H9 (cell line): ENCODE results near the gene WDR64. TPM values are rescaled to one million over a fixed set of nuclear protein-coding genes. Genes with fewer than 3 reads are reported as not detected.

Source experiments
- DNase-seq: peaks from one replicate; pipeline ENCODE4 v3.0.0-alpha.2; 2017
- H2AFZ ChIP-seq: one replicate; pipeline ENCODE4 v1.6.1; 2013; ENCODE audit warnings: mild to moderate bottlenecking, low read length, control low read depth, moderate library complexity
- H2AK5ac ChIP-seq: 2 replicates; pipeline ENCODE4 v1.6.1; 2013; ENCODE audit warnings: low read length, control low read depth, mixed read lengths; ENCODE audit not compliant: insufficient read length
- H2BK120ac ChIP-seq: one replicate; pipeline ENCODE4 v1.6.1; 2013; ENCODE audit warnings: low read depth, mild to moderate bottlenecking, low read length, control low read depth, inconsistent platforms; ENCODE audit not compliant: poor library complexity, severe bottlenecking
- H2BK12ac ChIP-seq: 2 replicates; pipeline ENCODE4 v1.6.1; 2013; ENCODE audit warnings: low read length, control low read depth, mixed read lengths, low read depth; ENCODE audit not compliant: insufficient read length
- H2BK15ac ChIP-seq: 2 replicates; pipeline ENCODE4 v1.6.1; 2013; ENCODE audit warnings: low read depth, low read length, control low read depth
- H2BK20ac ChIP-seq: one replicate; pipeline ENCODE4 v1.6.1; 2013; ENCODE audit warnings: low read depth, mild to moderate bottlenecking, low read length, control low read depth, inconsistent platforms; ENCODE audit not compliant: poor library complexity, severe bottlenecking
- H2BK5ac ChIP-seq: 2 replicates; pipeline ENCODE4 v1.6.1; 2013; ENCODE audit warnings: low read length, control low read depth, mixed read lengths; ENCODE audit not compliant: insufficient read length
- H3K14ac ChIP-seq: 2 replicates; pipeline ENCODE4 v1.6.1; 2013; ENCODE audit warnings: low read length, control low read depth; ENCODE audit not compliant: insufficient read depth
- H3K18ac ChIP-seq: 2 replicates; pipeline ENCODE4 v1.6.1; 2013; ENCODE audit warnings: low read depth, mild to moderate bottlenecking, mixed read lengths, low read length, control low read depth; ENCODE audit not compliant: insufficient read length
- H3K23ac ChIP-seq: 2 replicates; pipeline ENCODE4 v1.6.1; 2013; ENCODE audit warnings: low read length, control low read depth, mixed read lengths, low read depth; ENCODE audit not compliant: insufficient read length
- H3K23me2 ChIP-seq: 2 replicates; pipeline ENCODE4 v1.6.1; 2013; ENCODE audit warnings: low read depth, mild to moderate bottlenecking, mixed read lengths, low read length, control low read depth; ENCODE audit not compliant: insufficient read length, poor library complexity, severe bottlenecking
- H3K27ac ChIP-seq: 2 replicates; pipeline ENCODE4 v1.5.1; 2013; ENCODE audit warnings: low read length, control low read depth, mixed read lengths, low read depth; ENCODE audit not compliant: insufficient read length
- H3K27me3 ChIP-seq: 2 replicates; pipeline ENCODE4 v1.6.1; 2013; ENCODE audit warnings: low read length, control low read depth, inconsistent platforms; ENCODE audit not compliant: insufficient read depth
- H3K4ac ChIP-seq: 2 replicates; pipeline ENCODE4 v1.6.1; 2013; ENCODE audit warnings: low read depth, mild to moderate bottlenecking, control low read depth, inconsistent platforms, low read length, moderate library complexity
- H3K4me1 ChIP-seq: 2 replicates; pipeline ENCODE4 v1.6.1; 2013; ENCODE audit warnings: low read length, control low read depth, inconsistent platforms; ENCODE audit not compliant: insufficient read depth
- H3K4me2 ChIP-seq: 2 replicates; pipeline ENCODE4 v1.6.1; 2013; ENCODE audit warnings: low read length, control low read depth, mixed read lengths; ENCODE audit not compliant: insufficient read length, insufficient read depth
- H3K56ac ChIP-seq: 2 replicates; pipeline ENCODE4 v1.6.1; 2013; ENCODE audit warnings: low read depth, mild to moderate bottlenecking, mixed read lengths, low read length, control low read depth; ENCODE audit not compliant: insufficient read length
- H3K79me1 ChIP-seq: 2 replicates; pipeline ENCODE4 v1.6.1; 2013; ENCODE audit warnings: low read depth, mild to moderate bottlenecking, moderate library complexity, low read length, control low read depth, inconsistent platforms; ENCODE audit not compliant: insufficient read depth, poor library complexity, severe bottlenecking
- H3K79me2 ChIP-seq: 2 replicates; pipeline ENCODE4 v1.6.1; 2013; ENCODE audit warnings: low read length, control low read depth, inconsistent platforms; ENCODE audit not compliant: insufficient read depth
- H3K9ac ChIP-seq: 2 replicates; pipeline ENCODE4 v1.6.1; 2013; ENCODE audit warnings: low read length, control low read depth, mixed read lengths; ENCODE audit not compliant: insufficient read length; ENCODE audit errors: extremely low read depth
- H3K9me3 ChIP-seq: one replicate; pipeline ENCODE4 v1.6.1; 2013; ENCODE audit warnings: low read depth, low read length, inconsistent platforms; ENCODE audit not compliant: control insufficient read depth
- H3T11ph ChIP-seq: one replicate; pipeline ENCODE4 v1.6.1; 2013; ENCODE audit warnings: mild to moderate bottlenecking, low read length, control low read depth, inconsistent platforms
- H4K20me1 ChIP-seq: one replicate; pipeline ENCODE4 v1.6.1; 2013; ENCODE audit not compliant: control insufficient read depth, insufficient read length, insufficient read depth
- H4K5ac ChIP-seq: 2 replicates; pipeline ENCODE4 v1.6.1; 2013; ENCODE audit warnings: low read depth, mild to moderate bottlenecking, mixed read lengths, low read length, control low read depth; ENCODE audit not compliant: insufficient read length
- H4K8ac ChIP-seq: replicated peaks from 2 replicates; pipeline ENCODE4 v1.6.1; 2013; ENCODE audit warnings: low read length, control low read depth, mixed read lengths, low read depth; ENCODE audit not compliant: insufficient read length
- H4K91ac ChIP-seq: 2 replicates; pipeline ENCODE4 v1.6.1; 2013; ENCODE audit warnings: low read depth, mild to moderate bottlenecking, moderate library complexity, mixed read lengths, low read length, control low read depth; ENCODE audit not compliant: insufficient read length
- H3K27ac Mint-ChIP-seq, 3 experiments: 2 replicates in 2 of 3; 3 replicates in 1 of 3; pipeline ENCODE4 v1.8.0; 2020 to 2021; ENCODE audit warnings: mixed read lengths in 3 of 3, mild to moderate bottlenecking in 1 of 3, moderate library complexity in 1 of 3
- H3K27me3 Mint-ChIP-seq: 2 replicates; pipeline ENCODE4 v1.8.0; 2021; ENCODE audit warnings: low read depth, mild to moderate bottlenecking, moderate library complexity, mixed read lengths
- H3K36me3 Mint-ChIP-seq, 3 experiments: 2 replicates in 2 of 3; 3 replicates in 1 of 3; pipeline ENCODE4 v1.8.0; 2020 to 2021; ENCODE audit warnings: low read depth in 3 of 3, mixed read lengths in 3 of 3; ENCODE audit not compliant: insufficient read depth in 1 of 3
- H3K4me1 Mint-ChIP-seq, 2 experiments: 2 replicates each; pipeline ENCODE4 v1.8.0; 2020; ENCODE audit warnings: mixed read lengths in 2 of 2
- H3K4me3 Mint-ChIP-seq, 2 experiments: 2 replicates in 1 of 2; 3 replicates in 1 of 2; pipeline ENCODE4 v1.8.0; 2020 to 2021; ENCODE audit warnings: mild to moderate bottlenecking in 2 of 2, mixed read lengths in 2 of 2, moderate library complexity in 1 of 2
- H3K9me3 Mint-ChIP-seq, 2 experiments: 2 replicates in 1 of 2; 3 replicates in 1 of 2; pipeline ENCODE4 v1.8.0; 2020; ENCODE audit warnings: mild to moderate bottlenecking in 2 of 2, mixed read lengths in 2 of 2, moderate library complexity in 1 of 2
- WGBS: extraction: QIAGEN DNeasy Blood & Tissue Kit; methylation state at CpG from one replicate; pipeline ENCODE4 v1.1.7; 2013; ENCODE audit warnings: missing lambda C conversion rate, low lambda C conversion rate, mixed read lengths; ENCODE audit not compliant: insufficient read length; ENCODE audit errors: extremely low coverage; 5-methylcytosine and 5-hydroxymethylcytosine counted together
- total RNA-seq: library from RNA; stranded (reverse); gene quantifications from 2 replicates; pipeline ENCODE4 v1.2.1, GENCODE V29; 2021
- TF ChIP-seq, protein P1 (sequence below): fragments of 200-600 bp; sonication (generic); conservative IDR thresholded peaks from 3 replicates; pipeline ENCODE4 v1.8.0; 2021; ENCODE audit warnings: antibody characterized with exemption, mild to moderate bottlenecking

WDR64 gene
- total RNA-seq, 1 experiment from 2014 or later = not detected

DNA sequence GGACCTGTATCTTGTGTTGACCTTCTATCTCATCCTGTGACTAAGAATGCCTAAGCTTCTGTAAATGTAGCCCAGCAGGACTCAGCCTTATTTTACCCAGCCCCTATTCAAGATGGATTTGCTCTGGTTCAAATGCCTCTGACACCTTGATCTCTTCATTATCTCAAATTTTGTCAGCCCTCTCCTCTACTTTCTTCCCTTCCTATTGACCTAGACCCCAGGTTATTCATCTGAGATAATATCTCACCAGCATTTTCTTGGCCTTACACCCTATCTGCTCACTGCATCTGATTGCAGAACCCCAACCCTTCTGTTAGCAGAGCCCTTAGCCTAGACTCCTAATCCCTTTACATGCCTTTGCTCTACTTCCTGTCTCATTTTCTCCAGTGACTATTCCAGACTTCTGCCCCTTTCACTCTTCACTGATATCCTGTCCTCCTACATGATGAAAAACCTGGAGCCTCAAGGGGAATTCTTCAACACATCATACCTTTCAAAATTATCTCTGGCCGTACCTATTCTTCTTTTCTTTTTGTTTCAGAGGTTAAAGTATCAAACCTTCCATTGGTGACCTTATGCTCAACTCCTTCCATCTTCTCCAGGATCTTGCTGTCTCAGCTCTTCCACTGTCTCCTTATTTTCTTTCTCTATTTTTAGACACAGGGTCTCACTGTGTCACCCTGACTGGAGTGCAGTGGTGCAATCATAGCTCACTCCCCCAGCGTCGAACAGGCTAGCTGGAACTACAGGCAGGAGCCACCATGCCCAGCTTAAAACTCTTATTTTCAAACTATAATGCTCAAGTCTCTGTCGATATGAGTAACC is 44.9 kb downstream of the WDR64 start:
- Histone ChIP-seq H3K14ac (no peak overlapping the region), H3K79me2 (no peaks in the 10 kb centered on the region), H3K23ac (no peak overlapping the region), H2BK120ac (no peak overlapping the region), H3K4ac (no peak overlapping the region), H3T11ph (no peak overlapping the region), H3K79me1 (no peaks in the 10 kb centered on the region), H3K9ac (no peak overlapping the region), H2BK12ac (no peak overlapping the region), H4K91ac (no peak overlapping the region), H3K27ac (no peak overlapping the region), H4K5ac (no peak overlapping the region), H2AFZ (no peak overlapping the region), H4K20me1 (no peaks in the 10 kb centered on the region), H3K18ac (no peak overlapping the region), H3K27me3 (no peaks in the 10 kb centered on the region), H2AK5ac (no peak overlapping the region), H4K8ac (no peak overlapping the region), H3K56ac (no peak overlapping the region), H2BK5ac (no peak overlapping the region), H2BK15ac (no peak overlapping the region), H3K23me2 (no peaks in the 10 kb centered on the region), H3K9me3 (no peaks in the 10 kb centered on the region), H3K4me1 (no peaks in the 10 kb centered on the region), H3K4me2 (no peak overlapping the region), H2BK20ac (no peak overlapping the region)
- WGBS = 100% methylated on average over 1 of the region's 4 CpGs
- H3K27ac Mint-ChIP-seq = no peak overlapping the region
- no peak overlapping the region for H3K4me3 Mint-ChIP-seq
- H3K27me3 Mint-ChIP-seq = no peaks in the 10 kb centered on the region
- H3K9me3 Mint-ChIP-seq = no peaks in the 10 kb centered on the region
- no peak for DNase-seq
- TF ChIP-seq, protein P1, sequence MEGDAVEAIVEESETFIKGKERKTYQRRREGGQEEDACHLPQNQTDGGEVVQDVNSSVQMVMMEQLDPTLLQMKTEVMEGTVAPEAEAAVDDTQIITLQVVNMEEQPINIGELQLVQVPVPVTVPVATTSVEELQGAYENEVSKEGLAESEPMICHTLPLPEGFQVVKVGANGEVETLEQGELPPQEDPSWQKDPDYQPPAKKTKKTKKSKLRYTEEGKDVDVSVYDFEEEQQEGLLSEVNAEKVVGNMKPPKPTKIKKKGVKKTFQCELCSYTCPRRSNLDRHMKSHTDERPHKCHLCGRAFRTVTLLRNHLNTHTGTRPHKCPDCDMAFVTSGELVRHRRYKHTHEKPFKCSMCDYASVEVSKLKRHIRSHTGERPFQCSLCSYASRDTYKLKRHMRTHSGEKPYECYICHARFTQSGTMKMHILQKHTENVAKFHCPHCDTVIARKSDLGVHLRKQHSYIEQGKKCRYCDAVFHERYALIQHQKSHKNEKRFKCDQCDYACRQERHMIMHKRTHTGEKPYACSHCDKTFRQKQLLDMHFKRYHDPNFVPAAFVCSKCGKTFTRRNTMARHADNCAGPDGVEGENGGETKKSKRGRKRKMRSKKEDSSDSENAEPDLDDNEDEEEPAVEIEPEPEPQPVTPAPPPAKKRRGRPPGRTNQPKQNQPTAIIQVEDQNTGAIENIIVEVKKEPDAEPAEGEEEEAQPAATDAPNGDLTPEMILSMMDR = no peak
- H3K4me1 Mint-ChIP-seq = no peaks in the 10 kb centered on the region
- no peaks in the 10 kb centered on the region for H3K36me3 Mint-ChIP-seq
